Neutrophil (primary cell): ENCODE measurements around the gene TPK1.

Experiments
- H3K27ac ChIP-seq: fragments of 200-600 bp; sonication (generic); 2 replicates; pipeline ENCODE4 v1.5.1; 2016; ENCODE audit warnings: mild to moderate bottlenecking, moderate library complexity
- H3K27me3 ChIP-seq: fragments of 200-600 bp; sonication (generic); 2 replicates; pipeline ENCODE4 v1.6.0; 2016; ENCODE audit warnings: mild to moderate bottlenecking
- H3K36me3 ChIP-seq: fragments of 200-600 bp; sonication (generic); 2 replicates; pipeline ENCODE4 v1.5.1; 2017
- H3K4me1 ChIP-seq, 2 experiments: fragments of 200-600 bp in 1 of 2; sonication (generic) in 1 of 2; 1 replicate in 1 of 2; 2 replicates in 1 of 2; pipeline versions ENCODE4 v1.5.1 to v1.6.1; 2013 to 2016; ENCODE audit warnings: low read depth in 1 of 2, low read length in 1 of 2, mild to moderate bottlenecking in 1 of 2, moderate library complexity in 1 of 2; ENCODE audit not compliant: control insufficient read depth in 1 of 2, insufficient read depth in 1 of 2
- H3K4me3 ChIP-seq, 2 experiments: fragments of 200-600 bp in 1 of 2; sonication (generic) in 1 of 2; 1 replicate in 1 of 2; 2 replicates in 1 of 2; pipeline ENCODE4 v1.5.1; 2013 to 2016; ENCODE audit warnings: low read depth in 1 of 2, low read length in 1 of 2, mild to moderate bottlenecking in 1 of 2, moderate library complexity in 1 of 2
- H3K9me3 ChIP-seq: fragments of 200-600 bp; sonication (generic); 2 replicates; pipeline ENCODE4 v1.5.1; 2016
- TF ChIP-seq, protein P1 (sequence below): fragments of 200-600 bp; sonication (generic); IDR thresholded peaks from 2 replicates; pipeline ENCODE4 v1.5.1; 2016; ENCODE audit warnings: antibody characterized with exemption

The TPK1 gene

GRCh38 chr7:144777005-144777839 lies 58.6 kb downstream of the TPK1 start:
- H3K27ac ChIP-seq = no peak overlapping the region
- H3K9me3 ChIP-seq = no peaks in the 10 kb centered on the region
- no peaks in the 10 kb centered on the region for H3K27me3 ChIP-seq
- no peak overlapping the region for H3K4me3 ChIP-seq
- no peaks in the 10 kb centered on the region for H3K36me3 ChIP-seq
- no peaks in the 10 kb centered on the region for H3K4me1 ChIP-seq
- TF ChIP-seq, protein P1, sequence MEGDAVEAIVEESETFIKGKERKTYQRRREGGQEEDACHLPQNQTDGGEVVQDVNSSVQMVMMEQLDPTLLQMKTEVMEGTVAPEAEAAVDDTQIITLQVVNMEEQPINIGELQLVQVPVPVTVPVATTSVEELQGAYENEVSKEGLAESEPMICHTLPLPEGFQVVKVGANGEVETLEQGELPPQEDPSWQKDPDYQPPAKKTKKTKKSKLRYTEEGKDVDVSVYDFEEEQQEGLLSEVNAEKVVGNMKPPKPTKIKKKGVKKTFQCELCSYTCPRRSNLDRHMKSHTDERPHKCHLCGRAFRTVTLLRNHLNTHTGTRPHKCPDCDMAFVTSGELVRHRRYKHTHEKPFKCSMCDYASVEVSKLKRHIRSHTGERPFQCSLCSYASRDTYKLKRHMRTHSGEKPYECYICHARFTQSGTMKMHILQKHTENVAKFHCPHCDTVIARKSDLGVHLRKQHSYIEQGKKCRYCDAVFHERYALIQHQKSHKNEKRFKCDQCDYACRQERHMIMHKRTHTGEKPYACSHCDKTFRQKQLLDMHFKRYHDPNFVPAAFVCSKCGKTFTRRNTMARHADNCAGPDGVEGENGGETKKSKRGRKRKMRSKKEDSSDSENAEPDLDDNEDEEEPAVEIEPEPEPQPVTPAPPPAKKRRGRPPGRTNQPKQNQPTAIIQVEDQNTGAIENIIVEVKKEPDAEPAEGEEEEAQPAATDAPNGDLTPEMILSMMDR = no peak

- H3K9me3 ChIP-seq = no peaks in the 10 kb centered on the region
- TF ChIP-seq, protein P1 = no peak
- no peaks in the 10 kb centered on the region for H3K27me3 ChIP-seq
- H3K4me3 ChIP-seq = no peak overlapping the region
- H3K4me1 ChIP-seq = no peaks in the 10 kb centered on the region
- no peak overlapping the region for H3K27ac ChIP-seq
- no peaks in the 10 kb centered on the region for H3K36me3 ChIP-seq
Observed at GRCh38 chr7:144776447-144776846, 59.4 kb downstream of the TPK1 start.

DNA sequence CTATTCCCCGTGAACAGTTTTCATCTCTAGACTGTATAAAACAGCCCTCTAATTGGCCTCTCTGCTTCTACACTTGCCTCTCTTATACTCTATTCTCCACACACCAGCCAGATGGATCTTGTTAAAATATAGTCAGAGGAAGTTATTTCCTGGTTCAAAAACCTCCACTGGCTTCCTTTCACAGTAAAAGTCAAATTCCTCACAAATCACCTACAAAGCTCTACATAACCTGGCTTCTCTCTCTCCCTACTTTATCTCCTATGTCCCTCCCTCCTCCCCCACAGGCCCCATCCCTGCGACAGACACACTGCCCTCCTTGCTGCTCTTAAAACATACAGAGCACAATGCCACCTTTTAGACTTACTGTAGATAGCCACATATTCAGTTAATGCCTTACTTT lies 60.1 kb downstream of the TPK1 start:
- no peaks in the 10 kb centered on the region for H3K36me3 ChIP-seq
- H3K4me3 ChIP-seq = no peak overlapping the region
- H3K27ac ChIP-seq = no peak overlapping the region
- no peaks in the 10 kb centered on the region for H3K27me3 ChIP-seq
- no peaks in the 10 kb centered on the region for H3K9me3 ChIP-seq
- TF ChIP-seq, protein P1 = no peak
- H3K4me1 ChIP-seq = no peaks in the 10 kb centered on the region

GRCh38 chr7:144771927-144772326 lies 63.9 kb downstream of the TPK1 start:
- Histone ChIP-seq H3K4me3 (no peak overlapping the region), H3K36me3 (no peaks in the 10 kb centered on the region), H3K9me3 (no peaks in the 10 kb centered on the region), H3K27ac (no peak overlapping the region), H3K4me1 (no peaks in the 10 kb centered on the region), H3K27me3 (no peaks in the 10 kb centered on the region)
- TF ChIP-seq, protein P1 = no peak

DNA sequence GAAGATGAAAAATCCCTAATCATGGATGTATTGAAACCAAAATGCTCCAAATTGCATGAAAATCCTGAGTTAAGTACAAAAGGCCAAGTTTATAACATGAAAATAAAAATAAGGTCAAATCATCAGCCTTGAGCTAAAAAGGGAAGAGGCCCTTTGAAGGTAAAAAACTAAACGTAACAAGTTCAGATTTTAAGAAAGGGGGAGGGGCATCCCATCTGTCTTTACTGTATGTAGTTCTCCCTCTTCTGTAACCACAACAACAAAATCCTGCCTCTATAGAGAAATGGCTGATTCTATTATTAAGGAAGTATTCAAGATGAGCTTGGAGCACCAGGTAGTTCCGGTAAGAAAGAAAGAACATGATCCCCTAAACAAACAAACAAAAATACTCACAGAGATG lies 64.7 kb downstream of the TPK1 start:
- Histone ChIP-seq H3K9me3 (no peaks in the 10 kb centered on the region), H3K27me3 (no peaks in the 10 kb centered on the region), H3K27ac (no peak overlapping the region), H3K4me3 (no peak overlapping the region), H3K36me3 (no peaks in the 10 kb centered on the region), H3K4me1 (no peaks in the 10 kb centered on the region)
- TF ChIP-seq, protein P1 = no peak
